Stimulated activated CD4-positive, alpha-beta T cell treated with anti-CD3 and anti-CD28 coated beads, Interleukin-4, amount 100 ng/mL, for 24 hours (primary cell): ENCODE measurements around the gene TTC1.
"Not testable (repeated sequence)": the region's sequence is repeated elsewhere in the genome, so short reads cannot be mapped to it uniquely, and the experiment has no call there.

Experiments used
- DNase-seq: peaks from one replicate; pipeline ENCODE4 v3.0.0-alpha.2; 2020

Gene TTC1, protein sequence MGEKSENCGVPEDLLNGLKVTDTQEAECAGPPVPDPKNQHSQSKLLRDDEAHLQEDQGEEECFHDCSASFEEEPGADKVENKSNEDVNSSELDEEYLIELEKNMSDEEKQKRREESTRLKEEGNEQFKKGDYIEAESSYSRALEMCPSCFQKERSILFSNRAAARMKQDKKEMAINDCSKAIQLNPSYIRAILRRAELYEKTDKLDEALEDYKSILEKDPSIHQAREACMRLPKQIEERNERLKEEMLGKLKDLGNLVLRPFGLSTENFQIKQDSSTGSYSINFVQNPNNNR

DNA sequence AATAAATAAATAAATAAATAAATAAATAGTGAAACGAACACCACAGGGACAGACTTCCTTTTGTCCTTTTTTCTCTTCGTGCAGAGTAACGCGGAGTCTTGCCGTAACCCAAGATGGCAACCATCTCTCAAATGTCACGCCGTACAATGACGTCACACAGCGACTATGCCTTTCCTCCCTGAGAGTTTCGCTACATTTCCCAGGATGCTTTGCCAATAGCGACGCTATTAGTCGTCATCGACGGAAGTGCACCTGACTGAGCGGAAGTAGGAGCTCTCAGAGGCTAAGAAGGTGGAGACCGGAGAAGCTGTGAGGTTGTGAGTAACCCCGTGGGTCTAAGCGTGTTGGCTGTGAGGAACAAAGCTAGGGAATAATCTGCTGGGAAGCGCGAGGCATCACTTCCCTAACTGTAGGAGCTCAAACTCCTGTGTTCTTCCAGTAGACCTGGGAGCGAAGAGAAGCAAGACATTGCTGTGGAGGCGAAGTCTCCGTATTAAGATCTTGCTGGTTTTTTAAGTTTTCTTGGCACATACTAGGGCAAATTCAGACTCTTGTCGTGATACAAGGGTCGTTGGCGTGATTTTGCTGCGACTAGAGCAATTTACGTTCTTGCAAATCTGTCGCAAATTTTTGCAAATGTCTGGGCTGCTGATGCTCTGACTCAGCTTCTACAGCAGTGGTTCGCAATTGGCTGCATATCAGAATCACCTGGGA lies at the start of gene TTC1:
Gene TTC1, plus strand, starts transcription at position 263 of the 714 bp plus-strand sequence. CDS start 1,390 bp downstream, outside the sequence.
- peak; percentile 95 for DNase-seq

DNA sequence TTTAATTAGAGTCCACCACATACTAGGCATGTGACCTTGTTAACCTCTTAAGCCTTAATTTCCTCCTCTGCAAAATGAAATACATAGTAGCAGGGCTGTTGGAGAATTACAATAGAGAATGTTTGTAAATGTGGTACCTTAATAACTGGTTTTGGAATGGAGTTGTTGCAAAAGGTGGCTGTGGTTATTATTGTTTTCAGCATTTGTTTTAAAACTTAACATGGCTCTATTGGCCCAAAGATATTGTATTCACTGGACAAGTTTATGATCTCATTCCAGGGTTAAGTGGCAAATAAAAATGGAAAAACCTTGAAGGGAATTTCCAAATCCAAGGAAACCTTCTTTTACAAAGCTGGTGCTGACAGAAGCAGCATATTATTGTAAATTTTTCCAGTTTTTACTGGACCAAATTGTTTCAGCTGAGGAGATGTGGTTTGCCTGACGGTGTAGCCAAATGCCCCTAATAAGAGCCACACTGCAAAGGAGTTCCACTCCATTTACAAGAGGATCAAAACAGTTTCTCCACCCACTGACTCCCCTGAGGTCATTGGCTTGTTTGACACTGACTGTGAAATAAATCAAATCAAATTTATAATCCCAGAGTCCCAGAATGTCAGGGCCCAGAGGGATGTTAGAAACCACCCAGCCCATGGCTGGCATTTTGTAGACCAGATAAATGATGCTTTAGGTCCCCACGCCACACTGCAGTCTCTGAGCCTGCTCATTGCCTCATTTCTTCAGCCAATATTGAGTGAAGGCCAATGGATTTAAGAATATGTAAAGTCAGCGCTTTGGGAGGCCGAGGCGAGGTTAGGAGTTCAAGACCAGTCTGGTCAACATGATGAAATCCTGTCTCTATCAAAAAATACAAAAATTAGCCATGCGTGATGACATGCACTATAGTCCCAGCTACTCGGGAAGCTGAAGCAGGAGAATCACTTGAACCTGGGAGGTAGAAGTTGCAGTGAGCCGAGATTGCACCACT lies 47.5 kb upstream of the TTC1 start:
- DNase-seq, result no peak

DNA sequence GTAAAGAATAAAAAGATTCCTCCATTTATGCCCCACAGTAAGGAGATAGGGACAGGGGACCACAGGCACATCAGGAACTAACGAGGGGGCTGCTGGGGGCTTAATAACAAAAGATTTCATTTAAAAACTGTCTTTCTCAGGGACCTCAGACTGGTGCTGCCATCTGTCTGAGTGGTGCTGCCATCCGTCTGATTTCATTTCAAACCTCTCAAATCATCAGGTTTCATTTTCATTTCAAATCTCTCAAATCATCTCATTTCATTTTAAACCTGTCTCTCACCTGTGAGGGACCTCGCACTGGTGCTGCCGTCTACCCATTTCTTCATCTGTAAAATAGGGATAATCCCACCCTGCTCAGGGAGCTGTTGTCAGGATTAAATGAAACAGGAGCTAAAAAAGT lies 46.7 kb upstream of the TTC1 start:
- no peak for DNase-seq

DNA sequence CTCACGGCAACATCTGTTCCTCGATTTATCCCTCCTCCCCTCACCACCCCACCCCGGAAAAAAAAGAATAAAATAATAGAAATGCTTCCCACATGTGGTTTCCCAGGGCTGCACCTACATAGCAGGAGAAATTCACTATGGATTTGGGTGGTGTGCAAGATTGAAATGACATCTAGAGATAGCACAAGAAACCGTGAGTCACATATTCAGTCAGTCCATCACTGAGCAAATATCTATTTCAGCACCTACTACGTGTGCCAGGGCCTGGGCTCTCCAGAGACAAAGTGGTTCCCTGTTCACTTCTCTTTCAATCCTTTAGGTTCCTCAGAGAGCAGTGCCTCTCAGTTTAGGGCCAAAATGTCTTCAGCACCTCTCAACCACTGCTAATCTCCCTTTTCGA lies 45.0 kb upstream of the TTC1 start:
- no peak for DNase-seq

DNA sequence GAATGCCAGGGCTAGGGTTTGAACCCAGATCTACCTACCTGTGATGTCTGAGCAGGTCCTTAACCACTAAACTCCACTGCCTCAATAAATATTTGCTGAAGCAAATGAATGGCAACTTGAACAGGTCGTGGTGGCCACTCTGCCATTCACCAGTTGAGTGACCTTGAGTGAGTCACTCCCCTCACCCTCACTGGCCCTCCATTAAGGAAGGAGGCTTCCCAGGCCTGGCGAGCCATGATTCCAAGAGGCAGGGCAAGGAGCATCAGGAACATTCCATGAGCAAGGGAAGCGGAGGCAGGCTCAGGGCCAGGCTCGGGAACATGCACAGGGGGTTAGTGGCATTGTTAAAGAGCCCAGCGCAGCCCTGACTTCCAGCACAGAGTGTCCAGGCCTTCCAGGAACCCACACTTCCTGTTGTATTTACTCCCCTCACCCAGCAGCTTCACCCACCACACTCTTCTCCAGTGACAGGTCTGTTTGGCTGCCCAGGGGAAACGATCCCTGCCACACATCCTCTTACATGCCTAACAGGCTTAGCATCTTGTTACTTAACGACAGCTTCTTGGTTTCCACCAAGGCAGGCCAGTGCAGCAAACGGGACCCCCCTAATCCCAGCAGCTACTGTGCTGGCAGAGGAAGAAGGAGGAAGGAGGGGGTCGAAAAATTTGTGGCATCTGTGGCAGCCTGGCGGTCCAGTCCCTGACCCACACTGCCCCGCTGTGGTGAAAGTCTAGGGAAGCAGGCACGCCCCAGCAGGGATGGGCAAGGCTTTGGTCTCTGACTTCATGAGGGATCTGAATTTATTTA lies 43.7 kb upstream of the TTC1 start:
- peak; percentile 49 for DNase-seq

DNA sequence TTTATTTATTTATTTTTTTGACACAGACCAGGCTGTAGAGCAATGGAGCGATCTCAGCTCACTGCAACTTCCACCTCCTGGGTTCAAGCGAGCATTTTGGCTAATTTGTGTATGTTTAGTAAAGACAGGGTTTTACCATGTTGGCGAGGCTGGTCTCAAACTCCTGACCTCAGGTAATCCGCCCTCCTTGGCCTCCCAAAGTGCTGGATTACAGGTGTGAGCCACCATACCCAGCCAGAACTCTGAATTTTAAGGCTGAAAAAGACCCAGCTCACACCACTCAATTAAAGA lies 43.2 kb upstream of the TTC1 start:
- not testable (repeated sequence) for DNase-seq

DNA sequence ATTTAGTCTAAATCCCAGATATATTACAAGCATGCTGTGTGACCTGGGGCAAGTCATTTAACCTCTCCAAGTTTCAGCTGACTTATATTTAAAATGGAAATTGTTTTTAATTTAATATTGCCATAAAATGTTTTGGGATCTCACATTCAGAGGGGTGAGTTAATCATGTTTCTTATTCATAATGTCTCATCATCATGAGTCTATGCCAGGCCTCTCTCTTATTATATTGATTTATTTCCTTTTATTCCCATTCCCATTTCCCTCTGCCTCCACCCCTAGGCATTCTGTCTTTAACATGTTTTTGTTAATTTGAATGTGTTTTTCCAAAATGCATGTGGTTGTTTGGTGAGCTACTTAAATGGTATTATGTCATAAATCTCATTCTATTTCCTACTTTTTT lies 39.0 kb upstream of the TTC1 start:
- DNase-seq, result no peak

DNA sequence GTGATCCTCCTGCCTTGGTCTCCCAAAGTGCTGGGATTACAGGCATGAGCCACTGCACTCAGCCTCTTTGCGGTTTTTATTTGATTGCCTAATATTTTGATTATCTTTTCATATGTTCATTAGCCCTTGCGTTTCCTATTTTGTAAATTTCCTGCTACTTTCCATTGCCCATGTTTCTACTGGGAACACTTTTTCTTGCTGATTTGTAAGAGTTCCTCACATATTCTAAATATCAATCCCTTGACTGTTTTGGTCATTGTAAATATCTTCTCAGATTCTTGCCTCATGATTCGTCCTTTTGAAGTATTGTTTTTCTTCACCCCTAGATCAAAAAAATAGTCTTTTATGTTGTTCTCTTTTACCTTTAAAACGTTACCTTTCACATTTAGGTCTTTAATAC lies 37.9 kb upstream of the TTC1 start:
- DNase-seq, result no peak

DNA sequence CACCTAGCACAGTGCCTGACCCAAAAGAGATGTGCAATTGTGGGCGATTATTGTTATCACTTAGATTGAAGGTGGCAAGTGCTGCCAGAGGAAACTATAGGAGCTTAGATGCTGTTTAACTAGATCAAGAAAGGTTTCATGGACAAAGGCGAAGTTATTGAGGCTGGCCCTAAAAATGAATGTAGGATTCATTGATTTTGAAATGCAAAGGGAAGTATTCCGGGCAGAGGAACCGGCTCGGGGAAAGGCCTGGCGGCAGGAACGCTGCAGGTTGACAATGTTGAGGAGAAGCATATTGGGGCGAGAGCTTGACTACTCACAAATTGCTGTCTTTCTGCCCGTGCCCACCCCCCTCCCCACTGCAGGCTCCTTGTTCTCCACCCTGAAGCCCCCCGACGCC lies 37.4 kb upstream of the TTC1 start:
- DNase-seq, result no peak

DNA sequence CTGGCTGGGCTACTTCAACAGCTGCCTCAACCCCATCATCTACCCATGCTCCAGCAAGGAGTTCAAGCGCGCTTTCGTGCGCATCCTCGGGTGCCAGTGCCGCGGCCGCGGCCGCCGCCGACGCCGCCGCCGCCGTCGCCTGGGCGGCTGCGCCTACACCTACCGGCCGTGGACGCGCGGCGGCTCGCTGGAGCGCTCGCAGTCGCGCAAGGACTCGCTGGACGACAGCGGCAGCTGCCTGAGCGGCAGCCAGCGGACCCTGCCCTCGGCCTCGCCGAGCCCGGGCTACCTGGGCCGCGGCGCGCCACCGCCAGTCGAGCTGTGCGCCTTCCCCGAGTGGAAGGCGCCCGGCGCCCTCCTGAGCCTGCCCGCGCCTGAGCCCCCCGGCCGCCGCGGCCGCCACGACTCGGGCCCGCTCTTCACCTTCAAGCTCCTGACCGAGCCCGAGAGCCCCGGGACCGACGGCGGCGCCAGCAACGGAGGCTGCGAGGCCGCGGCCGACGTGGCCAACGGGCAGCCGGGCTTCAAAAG lies 36.9 kb upstream of the TTC1 start:
- no peak for DNase-seq

DNA sequence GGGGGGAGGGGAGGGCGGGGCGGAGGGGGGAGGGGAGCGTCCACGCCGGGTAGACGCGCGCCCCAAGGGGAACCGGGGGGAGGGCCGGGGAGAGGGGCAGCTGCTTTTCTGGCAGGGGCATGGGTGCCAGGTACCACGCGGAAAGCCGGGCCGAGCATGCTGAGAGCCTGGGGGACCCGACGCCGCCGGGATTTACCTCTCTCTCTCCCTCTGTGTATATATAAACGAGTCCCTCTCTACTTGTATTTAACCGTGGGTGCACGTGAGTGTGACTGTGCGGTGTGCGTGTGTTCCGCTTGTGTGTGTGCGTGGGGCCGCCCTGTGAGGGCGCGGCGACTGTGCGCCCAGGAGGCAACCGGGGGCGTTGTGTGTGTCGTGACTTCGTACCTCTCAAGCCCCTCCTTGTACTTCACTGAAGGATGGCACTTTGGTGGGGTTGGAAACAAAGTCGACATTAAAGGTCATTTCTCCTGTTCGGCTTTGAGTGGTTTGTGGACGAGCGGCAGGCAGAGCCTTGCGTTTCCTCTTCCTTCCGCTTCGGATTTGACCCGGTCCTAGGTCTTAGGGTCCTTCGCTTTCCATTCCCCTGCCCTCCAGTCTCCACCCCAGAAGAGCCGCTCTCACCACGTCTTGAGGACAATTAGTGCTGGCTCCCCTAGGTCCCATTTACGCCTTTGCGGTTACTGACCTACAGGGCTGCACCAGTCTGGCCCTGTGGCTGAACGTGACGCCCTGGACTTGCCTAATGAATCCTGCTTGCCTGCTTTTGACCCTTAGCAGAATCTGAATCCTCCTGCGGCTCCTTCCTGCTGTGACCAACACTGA lies 36.2 kb upstream of the TTC1 start:
- DNase-seq, result no peak

DNA sequence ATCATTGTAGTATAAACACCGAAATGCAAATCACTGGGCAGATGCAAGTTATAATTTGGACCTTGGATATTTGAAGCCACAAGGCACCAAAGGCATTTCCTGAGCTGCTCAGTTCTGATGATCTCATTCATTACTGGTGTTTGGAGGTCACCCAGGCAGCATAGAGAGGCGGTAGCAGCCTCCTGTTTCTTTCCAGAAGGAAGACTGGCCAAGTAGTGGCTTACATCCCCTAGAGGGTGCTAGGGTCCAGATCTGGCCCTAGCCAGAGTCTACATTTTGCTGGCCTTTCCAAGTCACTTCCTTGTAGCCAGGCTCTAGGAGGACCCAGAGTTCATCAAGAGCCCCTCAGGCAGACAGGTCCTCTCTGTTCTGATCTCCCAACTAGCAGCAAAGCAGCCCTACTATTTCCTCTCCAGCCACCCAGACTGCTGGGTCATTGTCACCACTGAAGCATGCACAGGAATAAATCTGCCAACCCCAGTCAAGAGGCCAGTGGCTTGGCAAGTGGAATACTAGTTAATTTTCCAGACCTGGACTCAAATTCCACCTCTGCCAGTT lies 33.4 kb upstream of the TTC1 start:
- DNase-seq, result no peak

DNA sequence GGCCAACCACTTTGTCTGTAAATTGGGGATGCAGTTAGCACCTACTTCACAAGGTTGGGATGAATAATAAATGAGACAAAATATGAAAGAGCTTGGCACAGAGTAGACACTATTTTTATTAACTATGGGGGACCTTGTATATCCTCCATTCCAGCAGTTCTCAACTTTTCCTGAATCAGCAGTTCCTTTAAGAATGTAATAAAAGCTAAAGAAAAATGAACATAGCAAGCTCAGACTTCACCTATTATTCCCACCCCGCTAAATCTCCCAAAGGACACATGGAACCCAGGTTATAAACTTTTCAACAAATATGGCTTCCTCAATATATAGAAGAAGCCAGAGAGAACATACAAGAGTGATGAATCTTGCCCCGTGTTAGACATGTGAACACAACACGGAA lies 32.0 kb upstream of the TTC1 start:
- DNase-seq, result no peak

DNA sequence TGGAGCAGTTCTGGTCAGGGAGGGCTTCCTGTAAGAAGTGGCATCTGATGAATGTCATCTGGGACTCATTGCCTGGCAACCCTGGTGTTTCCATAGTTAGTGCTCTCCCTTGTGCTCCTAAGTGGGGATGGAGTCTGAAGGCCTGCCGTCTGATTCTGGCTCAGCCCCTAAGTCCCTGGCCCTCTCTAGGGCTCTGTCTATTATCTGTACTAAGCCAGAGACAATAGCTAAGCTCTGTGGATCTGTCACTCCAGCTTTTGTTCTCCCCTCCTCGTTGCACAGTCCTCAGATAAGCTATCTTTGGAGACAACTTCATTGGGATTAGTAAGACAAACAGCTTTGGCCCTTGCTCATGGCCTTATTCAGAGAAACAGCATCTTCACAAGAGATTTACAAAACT lies 30.6 kb upstream of the TTC1 start:
- no peak for DNase-seq

DNA sequence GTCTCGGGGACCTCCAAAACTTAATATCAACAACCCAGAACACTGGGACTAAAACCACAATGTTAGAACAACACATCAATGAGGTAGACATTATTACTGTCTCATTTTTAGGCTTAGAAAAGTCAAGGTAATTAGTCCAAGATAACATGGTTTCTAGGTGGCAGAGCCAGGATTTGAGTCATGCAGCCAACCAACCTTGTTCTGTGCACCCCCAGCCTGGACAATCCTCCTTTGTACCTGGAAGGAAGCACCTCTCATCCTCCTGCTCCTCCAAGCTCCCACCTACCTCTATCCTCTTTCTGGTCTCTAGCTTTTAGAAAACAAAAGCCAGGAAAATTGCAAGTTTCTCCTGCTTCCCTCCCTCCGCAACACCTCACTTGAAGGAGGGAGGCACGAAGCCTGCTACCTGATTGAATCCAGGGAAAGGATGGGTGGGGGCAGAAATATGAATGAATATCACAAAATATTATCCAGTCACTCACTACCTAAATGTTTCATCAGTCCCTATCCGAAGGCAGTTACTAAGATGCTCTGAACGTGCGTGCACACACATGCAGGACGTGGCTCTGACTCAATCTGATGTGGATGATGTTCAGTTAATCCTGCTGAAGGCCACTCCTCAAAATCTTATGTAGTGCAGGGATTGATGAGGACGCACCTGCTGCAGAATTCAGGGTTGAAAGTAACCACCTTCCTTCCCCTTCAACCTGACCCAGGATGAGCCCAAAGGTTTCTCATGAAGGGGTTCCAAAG lies 26.3 kb upstream of the TTC1 start:
- no peak for DNase-seq

DNA sequence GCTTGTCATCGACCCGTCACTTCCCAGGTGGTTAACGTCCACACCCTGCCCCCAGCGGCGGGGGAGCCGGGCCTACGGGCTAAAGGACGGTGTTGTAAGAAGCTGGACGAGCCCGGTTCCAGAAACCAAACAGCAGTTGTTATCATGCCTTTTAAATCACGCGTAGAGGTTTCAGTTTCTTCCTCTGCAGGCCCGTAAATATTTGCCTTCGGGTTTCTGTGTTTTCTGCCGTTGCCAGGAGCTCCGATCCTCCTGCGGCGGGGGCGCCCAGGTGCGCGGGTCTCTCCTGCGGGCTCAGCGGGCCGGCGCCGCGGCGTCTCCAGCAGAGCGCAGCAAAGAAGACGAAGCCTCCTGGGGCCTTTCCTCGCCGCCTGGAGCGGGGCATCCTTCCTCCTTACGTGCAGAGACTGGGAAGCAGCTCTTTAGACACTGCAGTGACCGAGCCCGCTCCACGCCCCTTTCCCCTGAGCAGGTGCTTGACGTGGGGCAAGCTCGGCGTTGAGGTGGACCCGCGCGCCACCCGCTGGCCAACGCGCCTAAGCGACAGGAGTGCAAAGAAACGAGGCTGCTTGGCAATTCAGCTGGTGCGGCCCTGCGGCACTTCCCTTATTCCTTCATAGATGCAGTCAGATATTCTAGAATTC lies 21.8 kb upstream of the TTC1 start:
- peak; percentile 79 for DNase-seq

DNA sequence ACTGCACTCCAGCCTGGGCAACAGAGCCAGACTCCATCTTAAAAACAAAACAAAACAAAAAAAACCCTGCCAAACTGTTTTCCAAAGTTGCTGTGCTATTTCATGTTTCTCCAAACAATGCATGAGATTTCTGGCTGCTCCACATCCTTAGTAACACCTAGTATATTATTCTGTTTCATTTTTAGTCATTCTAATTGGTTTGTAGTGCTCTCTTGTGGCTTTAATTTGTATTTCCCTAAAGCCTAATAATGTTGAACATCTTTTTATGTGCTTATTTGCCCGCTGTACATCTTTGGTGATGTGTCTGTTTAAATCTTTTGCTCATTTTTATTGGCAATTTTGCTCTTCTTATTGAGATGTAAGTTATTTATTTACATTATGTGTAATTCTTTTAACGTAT lies 18.4 kb upstream of the TTC1 start:
- DNase-seq, result no peak

DNA sequence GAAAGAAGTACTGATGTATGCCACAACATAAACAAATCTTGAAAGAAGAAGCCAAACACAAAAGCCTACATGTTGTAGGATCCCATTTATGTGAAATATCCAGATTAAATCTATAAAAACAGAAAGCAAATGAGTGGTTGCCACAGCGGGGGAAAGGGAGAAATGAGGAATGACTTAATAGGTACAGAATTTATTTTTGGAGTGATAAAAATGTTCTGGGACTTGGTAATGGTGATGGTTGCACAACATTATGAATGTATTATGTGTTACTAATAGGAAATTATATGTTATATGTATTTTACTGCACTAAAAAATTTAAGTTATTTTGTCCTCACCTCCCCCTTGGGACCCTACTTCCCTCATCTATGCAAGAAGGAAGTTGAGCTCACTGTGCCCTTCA lies 16.4 kb upstream of the TTC1 start:
- DNase-seq, result no peak

DNA sequence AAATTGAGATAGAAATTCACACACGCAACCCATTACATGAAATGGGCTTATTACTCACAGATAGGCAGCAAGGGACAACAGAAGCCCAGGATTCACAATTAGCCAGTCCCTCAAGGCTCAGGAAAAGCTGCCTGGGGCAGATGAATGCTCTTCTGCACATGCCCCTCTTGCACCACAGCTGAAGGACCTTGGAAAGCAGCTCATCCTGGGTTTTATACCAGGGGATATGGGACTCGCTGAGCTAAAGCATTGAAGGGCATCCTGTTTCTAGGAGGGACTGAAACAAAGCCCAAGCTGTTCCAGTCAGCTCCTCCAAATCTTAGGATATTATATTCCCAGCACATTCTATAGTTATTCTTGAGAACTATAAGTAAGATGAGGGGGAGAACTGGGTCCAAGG lies 15.7 kb upstream of the TTC1 start:
- no peak for DNase-seq

DNA sequence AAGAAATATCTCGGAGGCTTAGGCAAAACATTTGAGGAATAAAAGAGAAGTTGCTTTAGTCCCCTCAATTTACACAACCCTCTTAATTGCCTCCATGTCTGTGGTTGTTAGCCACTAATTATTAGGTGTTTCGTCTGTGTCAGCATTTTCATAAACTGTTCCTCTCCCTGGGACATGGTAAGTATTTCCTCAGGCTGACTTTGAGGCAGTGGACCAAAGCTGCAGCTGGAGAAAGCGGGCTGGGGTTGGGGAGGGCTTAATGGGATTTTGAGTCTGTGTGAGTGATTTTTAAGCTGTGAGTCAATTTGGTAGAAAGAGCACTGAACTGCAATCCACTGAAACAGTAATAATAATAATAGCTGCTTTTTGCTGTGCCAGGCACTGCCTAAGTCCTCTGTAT lies 13.0 kb upstream of the TTC1 start:
- DNase-seq, result no peak
